Neural cell (in vitro differentiated cells): ENCODE measurements around the gene VWF. TPM values are rescaled to one million over a fixed set of nuclear protein-coding genes. Genes with fewer than 3 reads are reported as not detected.

ENCODE experiments used
- H2AFZ ChIP-seq: fragments of 200-600, 300-800 bp; sonication (generic), shearing (Covaris generic); 2 replicates; pipeline ENCODE4 v1.6.0; 2014; ENCODE audit warnings: low read depth, mild to moderate bottlenecking, antibody characterized with exemption, low read length, moderate library complexity
- H3F3A ChIP-seq: fragments of 200-600 bp; shearing (Covaris generic); 2 replicates; pipeline ENCODE4 v1.6.1; 2016; ENCODE audit warnings: mild to moderate bottlenecking, moderate library complexity, mixed read lengths, antibody characterized with exemption, low read length; ENCODE audit not compliant: insufficient read depth, poor library complexity, severe bottlenecking
- H3K27ac ChIP-seq: fragments of 200-600, 300-800 bp; sonication (generic), shearing (Covaris generic); 2 replicates; pipeline ENCODE4 v1.5.1; 2014; ENCODE audit warnings: mild to moderate bottlenecking, low read length, moderate library complexity
- H3K27me3 ChIP-seq: fragments of 300-800, 200-600 bp; sonication (generic), shearing (Covaris generic); 2 replicates; pipeline ENCODE4 v1.6.0; 2014; ENCODE audit warnings: mild to moderate bottlenecking, low read depth, low read length, moderate library complexity; ENCODE audit not compliant: insufficient read depth
- H3K36me3 ChIP-seq: fragments of 300-800, 200-600 bp; sonication (generic), shearing (Covaris generic); 2 replicates; pipeline ENCODE4 v1.5.1; 2014; ENCODE audit warnings: mild to moderate bottlenecking, antibody characterized with exemption, low read length, moderate library complexity; ENCODE audit not compliant: insufficient read depth
- H3K4me2 ChIP-seq: fragments of 300-800, 200-600 bp; sonication (generic), shearing (Covaris generic); 2 replicates; pipeline ENCODE4 v1.6.0; 2014; ENCODE audit warnings: mild to moderate bottlenecking, low read length
- H3K4me3 ChIP-seq: fragments of 300-800, 200-600 bp; sonication (generic), shearing (Covaris generic); 2 replicates; pipeline ENCODE4 v1.5.1; 2014; ENCODE audit warnings: mild to moderate bottlenecking, low read length, moderate library complexity
- H3K79me2 ChIP-seq: fragments of 200-600 bp; shearing (Covaris generic); replicated peaks from 2 replicates; pipeline ENCODE4 v1.6.0; 2014; ENCODE audit warnings: mild to moderate bottlenecking, low read length, moderate library complexity; ENCODE audit not compliant: insufficient read depth
- H3K9ac ChIP-seq: fragments of 300-800, 200-600 bp; sonication (generic), shearing (Covaris generic); 2 replicates; pipeline ENCODE4 v1.6.1; 2016; ENCODE audit warnings: mild to moderate bottlenecking, low read length, mixed read lengths
- H3K9me2 ChIP-seq: fragments of 200-600 bp; shearing (Covaris generic); 2 replicates; pipeline ENCODE4 v1.6.1; 2016; ENCODE audit warnings: mild to moderate bottlenecking, low read length, mixed read lengths; ENCODE audit not compliant: insufficient read depth
- H3K9me3 ChIP-seq: fragments of 200-600, 300-800 bp; sonication (generic), shearing (Covaris generic); 2 replicates; pipeline ENCODE4 v1.6.1; 2016; ENCODE audit warnings: mild to moderate bottlenecking, mixed run types, low read length, moderate library complexity, mixed read lengths
- H4K20me1 ChIP-seq: fragments of 200-600 bp; shearing (Covaris generic); 2 replicates; pipeline ENCODE4 v1.6.1; 2016; ENCODE audit warnings: mild to moderate bottlenecking, mixed run types; ENCODE audit not compliant: insufficient read depth
- CTCF ChIP-seq: fragments of 450-650 bp; IDR thresholded peaks from 2 replicates; pipeline ENCODE4 v1.5.1; 2014; ENCODE audit warnings: antibody characterized with exemption, mild to moderate bottlenecking, moderate library complexity; ENCODE audit not compliant: poor library complexity, severe bottlenecking
- EP300 ChIP-seq: fragments of 450-650 bp; conservative IDR thresholded peaks from 2 replicates; pipeline ENCODE4 v1.6.1; 2014; ENCODE audit warnings: antibody characterized with exemption, mild to moderate bottlenecking, moderate library complexity; ENCODE audit not compliant: poor library complexity, severe bottlenecking
- EZH2 ChIP-seq: fragments of 200-600, 300-800 bp; shearing (Covaris generic), sonication (generic); IDR thresholded peaks from 2 replicates; pipeline ENCODE4 v1.6.1; 2014; ENCODE audit warnings: antibody characterized with exemption, low read length, borderline replicate concordance, mild to moderate bottlenecking; ENCODE audit not compliant: insufficient read depth, poor library complexity, severe bottlenecking
- MXI1 ChIP-seq: fragments of 450-650 bp; conservative IDR thresholded peaks from 2 replicates; pipeline ENCODE4 v1.6.1; 2014; ENCODE audit warnings: antibody characterized with exemption, mild to moderate bottlenecking; ENCODE audit not compliant: poor library complexity, severe bottlenecking
- POLR2AphosphoS5 ChIP-seq: IDR thresholded peaks from 2 replicates; pipeline ENCODE4 v1.6.1; 2012
- RAD21 ChIP-seq: fragments of 450-650 bp; conservative IDR thresholded peaks from 2 replicates; pipeline ENCODE4 v1.6.1; 2014; ENCODE audit warnings: antibody characterized with exemption, mild to moderate bottlenecking, moderate library complexity
- REST ChIP-seq: IDR thresholded peaks from 2 replicates; pipeline ENCODE4 v1.6.1; 2012; ENCODE audit warnings: borderline replicate concordance
- SMC3 ChIP-seq: fragments of 450-650 bp; conservative IDR thresholded peaks from 2 replicates; pipeline ENCODE4 v1.6.1; 2014; ENCODE audit warnings: antibody characterized with exemption, mild to moderate bottlenecking, moderate library complexity; ENCODE audit not compliant: poor library complexity
- TAF1 ChIP-seq: IDR thresholded peaks from 2 replicates; pipeline ENCODE4 v1.6.1; 2012; ENCODE audit warnings: low read depth
- polyA plus RNA-seq: library from polyadenylated mRNA; depleted of rRNA; stranded (reverse); fragments of >200 nt; gene quantifications from 2 replicates; pipeline ENCODE4 v1.2.3, GENCODE V29; 2014

The VWF gene
- polyA plus RNA-seq, 1 donor from 2014 or later: not detected

- no peak for TF ChIP-seq POLR2AphosphoS5
- TF ChIP-seq SMC3: no peak
- TF ChIP-seq RAD21: no peak
- TF ChIP-seq CTCF: no peak
- no peak for TF ChIP-seq EP300
- H3K4me3 ChIP-seq: no peak overlapping the region
- H3K27me3 ChIP-seq: peaks cover 15% of the 10 kb centered on the region
- H3K9ac ChIP-seq: no peak overlapping the region
- H3K9me3 ChIP-seq: no peaks in the 10 kb centered on the region
- no peaks in the 10 kb centered on the region for H3F3A ChIP-seq
- H4K20me1 ChIP-seq: no peaks in the 10 kb centered on the region
- no peak overlapping the region for H3K27ac ChIP-seq
- no peak overlapping the region for H3K4me2 ChIP-seq
- no peak overlapping the region for H2AFZ ChIP-seq
- no peaks in the 10 kb centered on the region for H3K9me2 ChIP-seq
- no peaks in the 10 kb centered on the region for H3K36me3 ChIP-seq
- no peaks in the 10 kb centered on the region for H3K79me2 ChIP-seq
Observed at GRCh38 chr12:5947006-5947405, 177.5 kb downstream of the VWF start.

- H3K79me2 ChIP-seq: no peaks in the 10 kb centered on the region
- H3K4me2 ChIP-seq: no peak overlapping the region
- peaks cover 15% of the 10 kb centered on the region for H3K27me3 ChIP-seq
- no peak overlapping the region for H2AFZ ChIP-seq
- H3F3A ChIP-seq: no peaks in the 10 kb centered on the region
- H3K36me3 ChIP-seq: no peaks in the 10 kb centered on the region
- H3K9me2 ChIP-seq: no peaks in the 10 kb centered on the region
- H3K9ac ChIP-seq: no peak overlapping the region
- TF ChIP-seq EZH2 (no peak), EP300 (no peak), REST (no peak), POLR2AphosphoS5 (no peak), CTCF (no peak), TAF1 (no peak), SMC3 (no peak), RAD21 (no peak), MXI1 (no peak)
- H4K20me1 ChIP-seq: no peaks in the 10 kb centered on the region
- no peak overlapping the region for H3K27ac ChIP-seq
- H3K9me3 ChIP-seq: no peaks in the 10 kb centered on the region
- no peak overlapping the region for H3K4me3 ChIP-seq
Observed at GRCh38 chr12:5946388-5946787, 178.1 kb downstream of the VWF start.
